Left forelimb (tissue), 1 donor: ENCODE results near the gene MYH14.
"Not testable (repeated sequence)": the region's sequence is repeated elsewhere in the genome, so short reads cannot be mapped to it uniquely, and the experiment has no call there.

Experiments used
- DNase-seq: peaks from one replicate; pipeline ENCODE4 v3.0.0-alpha.2; 2018; ENCODE audit warnings: low spot score

MYH14 gene

DNA sequence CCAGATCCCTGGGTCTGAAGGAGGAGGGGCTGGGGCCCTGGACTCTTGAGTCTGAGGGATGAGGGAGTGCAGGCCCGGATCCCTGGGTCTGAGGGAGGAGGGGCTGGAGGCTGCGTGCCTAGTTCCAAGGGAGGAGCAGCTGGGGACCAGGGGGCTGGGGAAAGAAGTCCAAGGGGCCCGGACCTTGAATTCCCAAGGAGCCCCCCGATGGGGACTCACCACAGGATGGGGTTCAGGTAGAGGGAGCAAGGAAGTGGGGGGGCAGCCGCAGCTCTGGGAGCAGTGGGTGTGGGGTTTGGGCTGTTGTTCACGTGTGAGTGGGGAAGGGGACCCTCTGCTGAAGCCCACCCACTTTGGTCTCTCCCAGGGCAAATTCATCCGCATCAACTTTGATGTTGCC, 23.1 kb downstream of the MYH14 start:
- no peak for DNase-seq

DNA sequence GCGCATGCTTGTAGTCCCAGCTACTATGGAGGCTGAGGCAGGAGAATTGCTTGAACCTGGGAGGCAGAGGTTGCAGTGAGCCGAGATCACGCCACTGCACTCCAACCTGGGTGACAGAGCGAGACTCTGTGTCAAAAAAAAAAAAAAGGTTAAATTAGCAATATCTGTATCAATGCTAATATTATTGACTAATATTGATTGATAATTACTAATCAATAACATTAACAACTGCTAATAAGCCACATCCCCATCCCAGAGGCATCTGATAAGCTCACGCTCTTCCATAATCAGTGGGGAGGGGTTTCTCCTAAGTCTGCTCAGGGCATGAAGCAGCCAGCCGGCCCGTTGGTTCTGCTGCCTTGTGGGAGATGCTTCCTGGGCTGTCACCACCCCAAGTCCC, 24.7 kb downstream of the MYH14 start:
- DNase-seq: not testable (repeated sequence)

DNA sequence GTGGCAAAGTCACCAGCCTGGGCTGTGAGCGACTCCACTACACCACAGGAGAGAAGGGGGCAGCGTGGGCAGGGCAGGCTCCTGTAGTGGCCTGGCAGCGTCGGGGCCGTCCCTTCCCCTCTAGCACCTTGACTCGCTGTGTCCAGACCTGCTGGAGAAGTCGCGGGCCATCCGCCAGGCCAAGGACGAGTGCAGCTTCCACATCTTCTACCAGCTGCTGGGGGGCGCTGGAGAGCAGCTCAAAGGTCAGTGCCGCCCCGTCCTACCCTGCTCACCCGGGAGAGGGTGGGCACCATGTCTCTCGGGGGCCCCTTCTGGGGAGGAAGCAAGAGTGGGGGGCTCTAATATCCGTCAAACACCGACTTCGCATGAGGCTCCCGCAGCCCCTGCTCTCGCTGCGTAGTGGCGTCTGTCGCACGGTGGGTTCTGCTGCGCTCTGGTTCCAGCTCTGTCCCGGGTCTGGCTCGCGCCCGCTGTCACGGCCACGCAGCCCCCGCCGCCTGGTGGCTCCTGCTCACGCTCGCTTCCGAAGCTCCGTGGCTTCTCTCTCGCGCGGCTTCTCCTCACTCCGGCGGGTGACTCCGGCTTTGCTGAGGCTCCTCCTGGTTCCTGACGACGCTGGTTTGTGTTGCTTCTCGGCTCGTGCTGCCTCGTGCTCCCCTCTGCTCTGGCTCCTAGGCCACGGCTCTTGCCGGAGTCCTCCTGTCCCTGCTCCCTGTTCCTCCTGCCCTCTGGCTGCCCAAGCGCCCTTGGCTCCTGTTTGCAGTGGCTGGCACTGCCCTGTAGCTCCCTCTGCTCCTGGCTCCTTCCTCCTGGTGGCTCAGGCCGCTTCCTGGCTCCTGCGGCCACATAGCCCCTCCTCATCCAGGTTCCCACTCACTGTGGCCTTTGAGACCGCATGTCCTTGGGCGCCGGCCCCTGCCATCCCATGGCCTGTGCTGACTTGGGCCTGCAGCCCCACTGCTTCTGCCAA, 27.2 kb downstream of the MYH14 start:
- DNase-seq: no peak

DNA sequence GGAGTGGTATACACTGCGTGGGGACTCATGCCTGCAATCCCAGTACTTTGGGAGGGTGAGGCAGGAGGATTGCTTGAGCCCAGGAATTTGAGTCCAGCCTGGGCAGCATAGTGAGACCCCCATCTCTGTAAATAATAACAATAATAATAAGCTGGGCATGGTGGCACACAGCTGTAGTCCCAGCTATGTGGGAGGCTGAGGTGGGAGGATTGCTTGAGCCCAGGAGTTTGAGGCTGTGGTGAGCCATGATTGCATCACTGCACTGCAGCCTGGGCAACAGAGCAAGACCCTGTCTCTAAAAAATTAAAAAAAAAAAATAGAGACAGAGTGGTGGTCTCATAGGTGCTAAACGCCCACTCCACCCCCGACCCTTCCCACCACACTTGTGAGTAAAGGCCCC, 28.0 kb downstream of the MYH14 start:
- not testable (repeated sequence) for DNase-seq

DNA sequence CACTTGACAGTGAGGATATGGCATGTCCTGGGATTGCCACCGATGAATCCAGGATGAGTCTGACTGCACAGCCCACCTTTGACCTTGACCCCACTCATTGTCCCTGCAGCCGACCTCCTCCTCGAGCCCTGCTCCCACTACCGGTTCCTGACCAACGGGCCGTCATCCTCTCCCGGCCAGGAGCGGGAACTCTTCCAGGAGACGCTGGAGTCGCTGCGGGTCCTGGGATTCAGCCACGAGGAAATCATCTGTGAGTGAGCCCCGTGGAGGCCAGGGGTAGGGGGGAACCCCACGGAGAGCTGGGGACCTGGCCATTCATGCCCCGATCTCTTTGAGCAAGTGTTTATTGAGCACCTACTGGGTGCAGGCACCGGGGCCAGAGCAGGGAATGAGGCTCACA, 28.4 kb downstream of the MYH14 start:
- no peak for DNase-seq

DNA sequence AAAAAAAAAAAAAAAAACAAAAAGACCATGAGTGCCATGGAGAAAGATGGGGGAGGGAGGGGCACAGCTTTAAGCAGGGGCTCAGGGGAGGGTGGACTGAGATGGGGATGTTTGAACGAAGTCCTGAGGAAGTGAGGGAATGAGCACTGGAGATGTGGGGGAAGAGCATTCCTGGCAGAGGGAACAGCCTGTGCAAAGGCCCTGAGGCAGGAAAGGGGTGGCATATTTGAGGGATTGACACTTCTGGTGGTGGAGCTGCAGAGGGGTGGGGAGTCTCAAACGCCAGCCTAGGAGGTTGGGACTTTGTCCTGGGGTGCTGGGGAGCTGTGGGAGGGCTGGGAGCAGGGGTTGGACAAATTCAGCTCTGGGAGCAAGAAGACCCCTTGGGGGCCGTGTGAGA, 29.2 kb downstream of the MYH14 start:
- no peak for DNase-seq

DNA sequence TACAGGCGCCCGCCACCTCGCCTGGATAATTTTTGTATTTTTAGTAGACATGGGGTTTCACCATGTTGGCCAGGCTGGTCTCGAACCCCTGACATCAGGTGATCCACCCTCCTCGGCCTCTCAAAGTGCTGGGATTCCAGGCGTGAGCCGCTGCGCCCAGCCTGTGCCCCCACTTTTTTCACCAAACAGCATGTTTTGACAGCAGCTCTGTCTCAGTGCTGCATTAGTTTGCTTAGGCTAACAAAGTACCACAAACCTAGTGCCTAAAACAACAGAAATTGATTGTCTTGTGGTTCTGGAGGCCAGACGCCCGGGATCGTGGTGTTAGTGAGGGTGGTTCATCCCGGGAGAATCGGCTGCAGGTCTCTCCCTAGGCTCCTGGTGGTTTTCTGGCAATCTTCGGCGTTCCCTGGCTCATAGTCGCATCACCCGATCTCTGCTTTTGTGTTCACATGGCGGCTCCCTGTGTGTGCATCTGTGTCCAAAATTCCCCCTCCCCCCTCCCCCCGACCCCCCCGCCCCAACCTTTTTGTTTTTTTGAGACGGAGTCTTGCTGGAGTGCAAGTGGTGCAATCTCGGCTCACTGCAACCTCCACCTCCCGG, 30.0 kb downstream of the MYH14 start:
- DNase-seq: no peak

DNA sequence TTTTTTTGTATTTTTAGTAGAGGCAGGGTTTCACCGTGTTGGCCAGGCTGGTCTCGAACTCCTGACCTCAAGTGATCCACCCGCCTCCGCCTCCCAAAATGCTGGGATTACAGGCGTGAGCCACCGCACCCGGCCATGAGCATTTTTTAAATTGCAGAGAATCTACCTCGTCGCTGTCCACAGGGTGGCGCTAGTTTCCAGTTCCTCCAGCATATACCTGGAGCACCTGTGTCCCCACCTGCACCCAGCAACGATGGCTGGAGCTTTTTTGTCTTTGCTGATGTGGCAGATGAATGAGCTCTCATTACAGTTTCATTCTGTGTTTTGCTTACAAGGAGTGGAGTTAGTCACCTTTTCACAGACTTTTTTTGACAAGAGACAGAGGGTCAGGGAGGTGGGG, 34.1 kb downstream of the MYH14 start:
- not testable (repeated sequence) for DNase-seq

DNA sequence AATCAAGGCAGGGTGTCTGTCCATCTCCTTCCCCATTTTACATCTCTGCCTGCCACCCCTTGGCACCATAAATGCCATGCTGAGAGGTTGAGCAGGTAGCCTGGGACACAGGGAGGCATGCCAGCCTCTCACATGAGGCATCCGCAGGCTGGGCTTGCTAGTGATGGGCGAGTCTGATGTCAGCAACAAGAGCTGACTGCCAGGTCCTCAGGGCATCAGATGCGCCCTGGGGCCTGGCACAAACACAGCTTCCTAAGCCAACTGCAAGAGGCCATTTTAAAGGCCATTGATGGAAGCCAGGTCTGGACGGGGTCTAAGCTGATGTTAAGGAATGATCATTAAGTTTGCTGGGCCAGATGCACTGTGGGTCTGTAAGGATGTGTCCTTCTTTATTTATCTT, 34.6 kb downstream of the MYH14 start:
- no peak for DNase-seq

DNA sequence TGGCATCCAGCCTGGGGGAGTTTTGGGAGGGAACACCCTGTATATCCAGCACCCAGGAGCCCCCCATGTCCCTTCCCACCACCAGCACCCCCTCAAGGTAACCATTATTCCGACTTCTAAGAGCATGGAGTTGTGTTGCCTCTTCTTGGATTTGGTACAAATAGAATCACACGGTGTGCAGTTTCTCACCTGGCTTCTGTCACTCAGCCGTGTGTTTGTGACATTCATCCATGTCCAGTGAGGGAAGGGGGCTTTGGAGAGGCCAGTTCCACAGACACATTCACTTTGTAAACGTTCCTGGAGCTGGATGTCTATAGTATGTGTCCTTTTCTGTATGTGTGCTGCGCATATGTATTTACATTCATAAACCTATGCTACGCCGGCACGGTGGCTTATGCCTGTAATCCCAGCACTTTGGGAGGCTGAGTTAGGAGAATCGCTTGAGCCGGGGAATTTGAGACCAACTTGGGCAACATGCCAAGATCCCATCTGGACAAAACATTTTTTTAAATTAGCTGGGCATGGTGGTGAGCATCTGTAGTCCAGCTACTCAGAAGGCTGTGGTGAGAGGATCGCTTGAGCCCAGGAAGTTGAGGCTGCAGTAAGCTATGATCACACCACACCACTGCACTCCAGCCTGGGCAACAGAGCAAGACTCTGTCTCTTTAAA, 36.6 kb downstream of the MYH14 start:
- no peak for DNase-seq

DNA sequence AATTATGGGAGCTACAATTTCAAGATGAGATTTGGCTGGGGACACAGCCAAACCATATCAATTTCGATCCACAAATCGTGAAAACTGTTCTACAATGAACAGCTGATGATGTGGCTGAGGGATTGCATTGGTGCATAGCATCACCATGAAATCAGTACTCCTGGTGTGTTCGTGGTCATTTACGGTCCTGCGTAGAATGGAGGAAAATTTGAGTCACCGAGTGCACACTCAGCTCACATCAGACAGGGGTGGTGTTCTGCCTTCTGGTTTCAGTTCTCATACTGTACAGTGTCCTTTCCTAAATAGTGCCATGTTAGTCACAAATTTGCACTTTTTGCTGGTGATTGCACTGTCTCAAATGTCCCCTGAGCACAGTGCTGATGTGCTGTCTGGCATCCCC, 39.2 kb downstream of the MYH14 start:
- no peak for DNase-seq

DNA sequence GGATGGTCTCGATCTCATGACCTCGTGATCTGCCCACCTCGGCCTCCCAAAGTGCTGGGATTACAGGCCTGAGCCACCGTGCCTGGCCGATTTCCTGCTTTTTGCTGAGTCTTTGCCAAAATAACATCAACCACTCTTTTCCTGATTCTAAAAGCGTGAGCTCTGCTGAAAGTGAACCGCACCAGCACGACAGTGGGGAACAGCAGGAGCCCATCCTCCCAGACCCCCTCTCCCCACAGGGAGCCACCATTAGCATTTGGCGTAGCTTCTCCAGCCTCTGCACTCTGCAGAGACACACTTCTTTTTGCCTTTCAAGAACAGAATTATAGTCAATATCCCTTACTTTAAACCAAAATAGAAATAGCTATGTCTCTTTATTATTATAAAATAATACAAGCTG, 41.3 kb downstream of the MYH14 start:
- no peak for DNase-seq

DNA sequence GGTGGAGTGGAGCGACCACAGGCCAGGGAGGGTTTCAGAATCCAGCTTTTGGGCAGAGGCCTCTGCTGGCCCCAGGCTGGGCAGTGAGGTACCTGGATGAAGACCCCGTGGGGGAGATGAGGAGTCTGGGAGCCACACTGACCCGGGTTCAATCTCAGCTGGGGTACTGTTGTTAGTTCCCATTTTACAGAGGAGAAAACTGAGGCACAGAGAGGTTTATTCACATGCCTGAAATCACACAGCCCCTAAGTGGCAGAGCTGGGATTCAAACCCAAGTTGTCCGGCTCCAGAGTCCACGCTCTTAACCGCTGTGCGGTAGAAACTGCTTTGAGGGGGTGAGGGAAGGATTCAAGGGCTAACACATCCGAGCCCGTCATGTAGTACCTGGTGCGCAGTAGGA, 45.0 kb downstream of the MYH14 start:
- DNase-seq: no peak

DNA sequence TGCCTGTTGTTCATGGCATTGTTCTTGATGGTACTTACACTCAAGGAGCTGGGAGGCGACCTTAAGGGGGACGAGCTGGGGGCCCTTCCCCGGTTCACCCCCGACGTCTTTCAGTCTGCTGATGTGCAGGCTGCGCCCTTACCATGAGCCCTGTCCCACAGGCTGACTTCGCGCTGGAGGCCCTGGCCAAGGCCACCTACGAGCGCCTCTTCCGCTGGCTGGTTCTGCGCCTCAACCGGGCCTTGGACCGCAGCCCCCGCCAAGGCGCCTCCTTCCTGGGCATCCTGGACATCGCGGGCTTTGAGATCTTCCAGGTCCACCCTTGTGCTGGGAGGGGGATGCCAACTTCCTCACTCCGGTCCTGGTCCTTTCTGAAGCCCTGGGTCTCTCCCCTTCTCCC, 45.4 kb downstream of the MYH14 start:
- no peak for DNase-seq

DNA sequence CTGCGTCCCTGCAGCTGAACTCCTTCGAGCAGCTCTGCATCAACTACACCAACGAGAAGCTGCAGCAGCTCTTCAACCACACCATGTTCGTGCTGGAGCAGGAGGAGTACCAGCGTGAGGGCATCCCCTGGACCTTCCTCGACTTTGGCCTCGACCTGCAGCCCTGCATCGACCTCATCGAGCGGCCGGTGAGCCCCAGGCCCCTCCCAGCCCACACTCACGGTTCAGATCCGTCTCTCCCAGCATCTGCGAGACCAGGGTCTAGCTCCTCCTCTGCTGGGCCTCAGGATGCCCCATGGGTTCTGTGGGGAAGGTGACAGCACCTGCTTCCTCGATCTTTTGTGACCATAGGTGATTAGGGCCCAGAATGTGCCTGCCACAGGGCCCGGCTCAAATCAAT, 46.2 kb downstream of the MYH14 start:
- no peak for DNase-seq

DNA sequence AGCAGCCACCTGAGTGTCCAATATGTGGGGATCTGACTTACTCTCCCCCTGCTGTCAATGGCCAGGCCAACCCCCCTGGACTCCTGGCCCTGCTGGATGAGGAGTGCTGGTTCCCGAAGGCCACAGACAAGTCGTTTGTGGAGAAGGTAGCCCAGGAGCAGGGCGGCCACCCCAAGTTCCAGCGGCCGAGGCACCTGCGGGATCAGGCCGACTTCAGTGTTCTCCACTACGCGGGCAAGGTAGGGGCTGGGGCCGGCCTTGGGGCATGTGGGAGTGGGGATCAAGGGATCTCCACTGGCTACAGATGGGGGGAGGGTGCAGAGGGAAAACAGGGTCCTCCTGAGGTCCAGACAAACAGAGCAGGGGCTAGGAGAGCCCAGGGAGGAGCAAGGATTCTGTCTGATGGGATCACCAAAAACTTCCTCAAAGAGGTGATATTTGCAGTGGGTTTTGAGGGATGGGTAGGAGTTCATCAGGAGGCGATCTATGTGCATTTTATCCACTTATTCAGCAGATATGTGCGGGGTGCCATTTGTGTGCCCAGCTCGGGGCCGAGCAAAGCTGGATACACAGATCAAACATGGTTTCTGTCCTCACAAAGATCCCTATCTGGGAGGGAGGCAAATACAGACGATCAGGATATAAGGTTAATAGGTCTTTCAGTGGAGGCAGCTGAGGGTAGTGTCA, 47.2 kb downstream of the MYH14 start:
- no peak for DNase-seq

DNA sequence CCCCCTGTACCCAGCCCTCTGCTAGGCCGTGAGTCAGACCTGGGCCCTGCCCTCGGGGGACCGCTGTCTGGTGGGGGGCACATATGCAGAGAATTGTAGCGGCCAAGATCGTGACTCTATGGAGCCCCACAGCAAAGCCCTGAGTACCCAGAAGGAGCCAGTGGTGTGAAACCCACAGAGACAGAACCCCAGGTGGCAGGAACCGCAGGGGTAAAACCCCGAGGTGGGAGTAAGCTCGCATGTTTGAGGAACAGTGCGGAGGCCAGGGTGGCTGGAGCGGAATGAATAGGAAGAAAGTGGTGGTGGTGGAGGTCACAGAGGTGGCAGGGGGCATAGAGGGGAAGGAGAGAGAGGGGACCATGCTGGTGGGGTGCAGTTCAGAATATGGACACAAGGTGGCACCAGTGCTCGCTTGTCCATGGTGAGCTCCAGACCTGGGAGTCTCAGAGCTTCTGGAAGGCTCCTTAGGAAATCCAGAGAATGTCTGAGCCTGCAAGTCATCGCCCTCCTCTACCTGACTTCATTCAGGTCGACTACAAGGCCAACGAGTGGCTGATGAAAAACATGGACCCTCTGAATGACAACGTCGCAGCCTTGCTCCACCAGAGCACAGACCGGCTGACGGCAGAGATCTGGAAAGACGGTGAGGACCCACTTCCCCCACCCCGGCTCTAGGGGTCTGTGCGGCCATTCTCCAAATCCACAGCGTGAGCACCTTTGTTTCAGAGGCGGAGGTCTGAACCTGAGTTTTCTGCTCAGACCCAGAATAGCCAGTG, 48.9 kb downstream of the MYH14 start:
- DNase-seq: no peak

DNA sequence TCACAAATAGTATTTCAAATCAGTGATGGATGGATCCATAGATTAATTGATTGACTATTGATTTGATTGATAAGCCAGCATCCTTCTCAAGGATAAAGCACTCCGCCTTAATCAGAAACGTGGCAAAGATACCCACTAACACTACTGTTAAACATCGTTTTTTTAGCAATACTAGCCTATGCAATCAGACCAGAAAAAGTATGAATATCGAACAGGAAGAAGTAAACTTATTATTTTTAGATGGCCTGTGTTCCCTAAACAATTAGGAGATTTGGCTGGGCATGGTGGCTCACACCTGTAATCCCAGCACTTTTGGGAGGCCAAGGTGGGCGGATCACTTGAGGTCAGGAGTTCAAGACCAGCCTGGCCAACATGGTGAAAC, 49.5 kb downstream of the MYH14 start:
- DNase-seq: no peak

DNA sequence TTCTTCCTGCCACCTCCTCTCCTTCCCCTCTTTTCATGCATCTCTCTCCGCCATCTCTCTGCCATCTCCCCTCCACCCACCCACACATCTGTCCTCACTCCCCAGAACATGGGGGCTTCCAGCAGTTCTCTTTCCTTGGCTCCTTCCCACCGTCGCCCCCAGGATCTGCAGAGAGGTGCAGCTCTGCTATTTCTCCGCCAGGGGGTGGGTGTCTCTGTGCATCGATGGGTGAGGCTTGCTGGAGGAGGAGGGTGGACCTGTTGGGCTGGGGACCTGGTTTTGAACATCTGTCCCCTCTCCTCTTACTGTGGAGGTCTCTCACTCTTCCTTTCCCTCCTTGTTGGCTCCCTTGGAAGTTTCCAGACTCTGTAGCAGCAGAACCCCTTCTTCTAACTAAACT, 51.7 kb downstream of the MYH14 start:
- DNase-seq: no peak

DNA sequence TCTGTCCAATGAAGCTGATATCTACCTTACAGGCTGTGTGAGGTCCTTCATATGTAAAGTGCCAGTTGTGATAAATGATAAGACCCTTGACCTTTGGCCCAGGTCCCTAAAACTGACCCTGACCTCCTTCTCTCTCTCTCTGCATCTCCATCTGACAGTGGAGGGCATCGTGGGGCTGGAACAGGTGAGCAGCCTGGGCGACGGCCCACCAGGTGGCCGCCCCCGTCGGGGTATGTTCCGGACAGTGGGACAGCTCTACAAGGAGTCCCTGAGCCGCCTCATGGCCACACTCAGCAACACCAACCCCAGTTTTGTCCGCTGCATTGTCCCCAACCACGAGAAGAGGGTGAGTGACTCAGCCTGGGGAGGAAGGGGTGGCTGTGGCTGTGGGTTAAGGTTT, 53.7 kb downstream of the MYH14 start:
- no peak for DNase-seq

DNA sequence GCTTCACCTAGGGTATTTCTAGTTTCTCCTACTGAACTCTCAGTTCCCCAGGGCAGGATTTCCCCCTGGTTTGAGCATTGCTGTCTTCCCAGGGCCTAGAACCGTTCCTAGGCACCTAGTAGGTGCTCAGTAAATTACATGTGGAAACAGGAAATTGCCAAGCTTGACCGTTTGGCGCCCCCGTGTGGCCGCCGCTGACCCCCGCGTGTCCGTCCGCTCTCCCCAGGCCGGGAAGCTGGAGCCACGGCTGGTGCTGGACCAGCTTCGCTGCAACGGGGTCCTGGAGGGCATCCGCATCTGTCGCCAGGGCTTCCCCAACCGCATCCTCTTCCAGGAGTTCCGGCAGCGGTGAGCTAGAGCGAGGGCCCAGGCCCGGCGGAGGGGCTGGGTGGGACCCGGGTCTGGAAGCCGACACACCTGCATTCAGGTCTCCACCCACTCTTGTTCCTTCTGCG, 55.5 kb downstream of the MYH14 start:
- DNase-seq: no peak
